ENCODE measurements around the gene TBX6. TPM values are rescaled to one million over a fixed set of nuclear protein-coding genes. Genes with fewer than 3 reads are reported as not detected.
"Not testable (repeated sequence)": the region's sequence is repeated elsewhere in the genome, so short reads cannot be mapped to it uniquely, and the experiment has no call there.

The TBX6 gene
- total RNA-seq, 1 experiment from 2014 or later = 1.4 TPM

DNA sequence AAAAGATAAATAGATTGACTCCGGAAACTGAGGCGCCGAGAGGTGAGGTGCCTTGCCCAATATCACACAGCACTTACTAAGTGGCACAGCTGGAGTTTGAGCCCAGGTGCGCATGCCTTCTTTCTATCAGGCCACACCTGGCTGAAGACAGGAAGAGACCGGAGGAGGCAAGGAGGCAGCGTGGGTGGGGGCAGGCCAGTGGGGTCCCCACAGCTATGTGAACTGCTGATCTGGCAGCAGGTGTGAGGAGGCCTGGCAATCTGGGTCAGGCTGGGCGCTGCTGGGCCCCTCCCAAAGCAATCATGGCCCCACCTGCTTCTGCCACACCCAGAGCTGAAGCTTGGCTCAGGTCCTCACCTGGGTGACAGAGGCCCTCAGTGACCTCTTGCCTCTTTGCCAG is 23.5 kb upstream of the TBX6 start:
- H3K27ac ChIP-seq (ENCODE audit: low read depth, low read length) = no peak overlapping the region
- BruUV-seq (replicated peaks) = no TSS peak
- H3K9ac ChIP-seq (ENCODE audit: low read length) = no peak overlapping the region
- RAD21 ChIA-PET (ENCODE audit: low non-redundant PET in 1 of 2, low total read pairs in 2 of 2, uncharacterized antibody in 2 of 2, unreplicated experiment in 2 of 2) = no interaction called here
- POLR2A ChIA-PET = interaction anchor here (1.3 kb wide), 1 partner anchor 8 kb away, joined by 3 read pairs; the partner anchor contains the start of gene MAPK3
- ATAC-seq = no peak
- CTCF ChIA-PET = no interaction called here
- no peaks in the 10 kb centered on the region for H3K9me2 ChIP-seq (ENCODE audit: insufficient read depth)
- no peaks in the 10 kb centered on the region for H3K9me3 ChIP-seq (ENCODE audit: control insufficient read depth in 1 of 2, insufficient read depth in 1 of 2, low read depth in 1 of 2, low read length in 2 of 2)
- H3K4me3 ChIP-seq (replicated peaks in 1 of 2; ENCODE audit: low read depth in 1 of 2, low read length in 2 of 2) = no peak overlapping the region
- no peaks in the 10 kb centered on the region for H3K27me3 ChIP-seq (ENCODE audit: insufficient read depth, low read length)
- H3K4me2 ChIP-seq (ENCODE audit: low read length) = no peak overlapping the region
- TF ChIP-seq EZH2phosphoT487 (IDR thresholded peaks at IDR 0.05; ENCODE audit: borderline replicate concordance) (no peak), TCF7L2 (IDR thresholded peaks at IDR 0.05; ENCODE audit: borderline replicate concordance, extremely low read depth, insufficient read depth, insufficient read length) (no peak)
- no peaks in the 10 kb centered on the region; a peak in 1 of 4 replicates for H3K36me3 ChIP-seq (ENCODE audit: control insufficient read depth in 1 of 2, insufficient read depth in 2 of 2, low read length in 2 of 2)
- no peaks in the 10 kb centered on the region for H4K20me1 ChIP-seq (ENCODE audit: insufficient read depth)
- H3K79me2 ChIP-seq (ENCODE audit: insufficient read depth, low read length) = no peaks in the 10 kb centered on the region
- no peak overlapping the region for H2AFZ ChIP-seq (ENCODE audit: low read depth, low read length, poor library complexity, severe bottlenecking)
- intact Hi-C loops (cut with micrococcal nuclease) = no loop called here
- no peak for DNase-seq (ENCODE audit: low read depth, low spot score)
- H3K4me1 ChIP-seq (ENCODE audit: control insufficient read depth in 1 of 2, insufficient read depth in 2 of 2, low read length in 2 of 2) = peaks cover 15 to 39% of the 10 kb centered on the region in 2 experiments

- H2AFZ ChIP-seq (ENCODE audit: low read depth, low read length, poor library complexity, severe bottlenecking); H3K9me2 ChIP-seq (ENCODE audit: insufficient read depth); BruUV-seq (replicated peaks); H3K9ac ChIP-seq (ENCODE audit: low read length); DNase-seq (ENCODE audit: low read depth, low spot score); CTCF ChIA-PET; intact Hi-C loops (cut with micrococcal nuclease); ATAC-seq; H3K27me3 ChIP-seq (ENCODE audit: insufficient read depth, low read length); H3K4me3 ChIP-seq (replicated peaks in 1 of 2; ENCODE audit: low read depth in 1 of 2, low read length in 2 of 2); H3K79me2 ChIP-seq (ENCODE audit: insufficient read depth, low read length); H3K4me2 ChIP-seq (ENCODE audit: low read length); H4K20me1 ChIP-seq (ENCODE audit: insufficient read depth); H3K9me3 ChIP-seq (ENCODE audit: control insufficient read depth in 1 of 2, insufficient read depth in 1 of 2, low read depth in 1 of 2, low read length in 2 of 2); H3K36me3 ChIP-seq (ENCODE audit: control insufficient read depth in 1 of 2, insufficient read depth in 2 of 2, low read length in 2 of 2); H3K27ac ChIP-seq (ENCODE audit: low read depth, low read length); RAD21 ChIA-PET (ENCODE audit: low non-redundant PET in 1 of 2, low total read pairs in 2 of 2, uncharacterized antibody in 2 of 2, unreplicated experiment in 2 of 2): not testable (repeated sequence)
- H3K4me1 ChIP-seq (ENCODE audit: control insufficient read depth in 1 of 2, insufficient read depth in 2 of 2, low read length in 2 of 2) = peaks cover 15 to 39% of the 10 kb centered on the region in 2 experiments
- POLR2A ChIA-PET = interaction anchor here (1.3 kb wide), 1 partner anchor 8 kb away, joined by 3 read pairs; the partner anchor contains the start of gene MAPK3
Measured at GRCh38 chr16:30114833-30115232, 23.1 kb upstream of the TBX6 start.

- Histone ChIP-seq H3K79me2 (ENCODE audit: insufficient read depth, low read length) (no peaks in the 10 kb centered on the region), H3K4me3 (replicated peaks in 1 of 2; ENCODE audit: low read depth in 1 of 2, low read length in 2 of 2) (no peak overlapping the region), H3K27me3 (ENCODE audit: insufficient read depth, low read length) (no peaks in the 10 kb centered on the region), H3K27ac (ENCODE audit: low read depth, low read length) (no peak overlapping the region), H4K20me1 (ENCODE audit: insufficient read depth) (no peaks in the 10 kb centered on the region), H2AFZ (ENCODE audit: low read depth, low read length, poor library complexity, severe bottlenecking) (no peak overlapping the region), H3K4me2 (ENCODE audit: low read length) (no peak overlapping the region), H3K9ac (ENCODE audit: low read length) (no peak overlapping the region), H3K4me1 (ENCODE audit: control insufficient read depth in 1 of 2, insufficient read depth in 2 of 2, low read length in 2 of 2) (peaks cover 15 to 39% of the 10 kb centered on the region in 2 experiments), H3K36me3 (ENCODE audit: control insufficient read depth in 1 of 2, insufficient read depth in 2 of 2, low read length in 2 of 2) (no peaks in the 10 kb centered on the region; a peak in 1 of 4 replicates), H3K9me3 (ENCODE audit: control insufficient read depth in 1 of 2, insufficient read depth in 1 of 2, low read depth in 1 of 2, low read length in 2 of 2) (no peaks in the 10 kb centered on the region), H3K9me2 (ENCODE audit: insufficient read depth) (no peaks in the 10 kb centered on the region)
- ATAC-seq = no peak
- intact Hi-C loops (cut with micrococcal nuclease) = no loop called here
- ChIA-PET CTCF (no interaction called here), RAD21 (ENCODE audit: low non-redundant PET in 1 of 2, low total read pairs in 2 of 2, uncharacterized antibody in 2 of 2, unreplicated experiment in 2 of 2) (no interaction called here), POLR2A (interaction anchor here (1.3 kb wide), 1 partner anchor 9 kb away, joined by 3 read pairs; the partner anchor contains the start of gene MAPK3)
- no TSS peak for BruUV-seq (replicated peaks)
- DNase-seq (ENCODE audit: low read depth, low spot score) = no peak
- TF ChIP-seq, protein P1, sequence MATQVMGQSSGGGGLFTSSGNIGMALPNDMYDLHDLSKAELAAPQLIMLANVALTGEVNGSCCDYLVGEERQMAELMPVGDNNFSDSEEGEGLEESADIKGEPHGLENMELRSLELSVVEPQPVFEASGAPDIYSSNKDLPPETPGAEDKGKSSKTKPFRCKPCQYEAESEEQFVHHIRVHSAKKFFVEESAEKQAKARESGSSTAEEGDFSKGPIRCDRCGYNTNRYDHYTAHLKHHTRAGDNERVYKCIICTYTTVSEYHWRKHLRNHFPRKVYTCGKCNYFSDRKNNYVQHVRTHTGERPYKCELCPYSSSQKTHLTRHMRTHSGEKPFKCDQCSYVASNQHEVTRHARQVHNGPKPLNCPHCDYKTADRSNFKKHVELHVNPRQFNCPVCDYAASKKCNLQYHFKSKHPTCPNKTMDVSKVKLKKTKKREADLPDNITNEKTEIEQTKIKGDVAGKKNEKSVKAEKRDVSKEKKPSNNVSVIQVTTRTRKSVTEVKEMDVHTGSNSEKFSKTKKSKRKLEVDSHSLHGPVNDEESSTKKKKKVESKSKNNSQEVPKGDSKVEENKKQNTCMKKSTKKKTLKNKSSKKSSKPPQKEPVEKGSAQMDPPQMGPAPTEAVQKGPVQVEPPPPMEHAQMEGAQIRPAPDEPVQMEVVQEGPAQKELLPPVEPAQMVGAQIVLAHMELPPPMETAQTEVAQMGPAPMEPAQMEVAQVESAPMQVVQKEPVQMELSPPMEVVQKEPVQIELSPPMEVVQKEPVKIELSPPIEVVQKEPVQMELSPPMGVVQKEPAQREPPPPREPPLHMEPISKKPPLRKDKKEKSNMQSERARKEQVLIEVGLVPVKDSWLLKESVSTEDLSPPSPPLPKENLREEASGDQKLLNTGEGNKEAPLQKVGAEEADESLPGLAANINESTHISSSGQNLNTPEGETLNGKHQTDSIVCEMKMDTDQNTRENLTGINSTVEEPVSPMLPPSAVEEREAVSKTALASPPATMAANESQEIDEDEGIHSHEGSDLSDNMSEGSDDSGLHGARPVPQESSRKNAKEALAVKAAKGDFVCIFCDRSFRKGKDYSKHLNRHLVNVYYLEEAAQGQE (IDR thresholded peaks at IDR 0.05; ENCODE audit: low read depth) = no peak
- no peak for TF ChIP-seq CBX3 (IDR thresholded peaks at IDR 0.05; ENCODE audit: low read depth)
- no peak for TF ChIP-seq JUND (IDR thresholded peaks at IDR 0.05)
- TF ChIP-seq, protein P2, sequence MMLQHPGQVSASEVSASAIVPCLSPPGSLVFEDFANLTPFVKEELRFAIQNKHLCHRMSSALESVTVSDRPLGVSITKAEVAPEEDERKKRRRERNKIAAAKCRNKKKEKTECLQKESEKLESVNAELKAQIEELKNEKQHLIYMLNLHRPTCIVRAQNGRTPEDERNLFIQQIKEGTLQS (IDR thresholded peaks at IDR 0.05) = no peak
- TF ChIP-seq FOSL1 (IDR thresholded peaks at IDR 0.05; ENCODE audit: low read depth) = no peak
- no peak for TF ChIP-seq RAD21 (IDR thresholded peaks at IDR 0.05; ENCODE audit: low read depth)
- no peak for TF ChIP-seq EZH2phosphoT487 (IDR thresholded peaks at IDR 0.05; ENCODE audit: borderline replicate concordance)
- TF ChIP-seq YY1 (IDR thresholded peaks at IDR 0.05; ENCODE audit: extremely low read depth, insufficient replicate concordance, low read depth, low read length) = no peak
- TF ChIP-seq SP1 (IDR thresholded peaks at IDR 0.05; ENCODE audit: low read depth) = no peak
- TF ChIP-seq SRF (IDR thresholded peaks at IDR 0.05; ENCODE audit: low read depth) = no peak
Measured at GRCh38 chr16:30114411-30114810, 22.7 kb upstream of the TBX6 start.

All from HCT116 (cell line).